Immature natural killer cell (primary cell): ENCODE measurements around the gene PHLDA2. TPM values are rescaled to one million over a fixed set of nuclear protein-coding genes. Genes with fewer than 3 reads are reported as not detected.
A peak's percentile ranks its signal among the peaks of the same experiment; 100 is the strongest.
"Not testable (repeated sequence)": the region's sequence is repeated elsewhere in the genome, so short reads cannot be mapped to it uniquely, and the experiment has no call there.

ENCODE experiments used
- DNase-seq, 3 donors: peaks; one replicate each; pipeline ENCODE4 v3.0.0; 2022; ENCODE audit warnings: mixed read lengths in 1 of 3
- H3K27ac Mint-ChIP-seq, 6 donors: one replicate each; pipeline ENCODE4 v1.8.0; 2020; ENCODE audit warnings: mixed read lengths in 6 of 6, mild to moderate bottlenecking in 5 of 6, inconsistent platforms in 4 of 6, moderate library complexity in 3 of 6
- H3K27me3 Mint-ChIP-seq, 3 donors: one replicate each; pipeline ENCODE4 v1.8.0; 2020 to 2021; ENCODE audit warnings: low read depth in 3 of 3, mild to moderate bottlenecking in 3 of 3, mixed read lengths in 3 of 3, moderate library complexity in 3 of 3, inconsistent platforms in 1 of 3
- H3K36me3 Mint-ChIP-seq, 3 donors: one replicate each; pipeline ENCODE4 v1.8.0; 2020; ENCODE audit warnings: mixed read lengths in 3 of 3, inconsistent platforms in 2 of 3, mild to moderate bottlenecking in 2 of 3
- H3K4me1 Mint-ChIP-seq, 2 donors: one replicate each; pipeline ENCODE4 v1.8.0; 2020; ENCODE audit warnings: inconsistent platforms in 2 of 2, mild to moderate bottlenecking in 2 of 2, mixed read lengths in 2 of 2, moderate library complexity in 1 of 2
- H3K4me3 Mint-ChIP-seq, 5 donors: one replicate each; pipeline ENCODE4 v1.8.0; 2020; ENCODE audit warnings: mild to moderate bottlenecking in 5 of 5, mixed read lengths in 5 of 5, inconsistent platforms in 3 of 5, moderate library complexity in 3 of 5
- H3K9me3 Mint-ChIP-seq, 6 donors: one replicate each; pipeline ENCODE4 v1.8.0; 2020; ENCODE audit warnings: mild to moderate bottlenecking in 6 of 6, mixed read lengths in 6 of 6, inconsistent platforms in 4 of 6, moderate library complexity in 3 of 6
- polyA plus RNA-seq, 3 donors: library from polyadenylated mRNA; unstranded; fragments of 300-500 nt; fragmentation: Illumina TruSeq; gene quantifications; one replicate each; pipeline ENCODE4 v1.2.3, GENCODE V29; 2021

The PHLDA2 gene
- polyA plus RNA-seq, 3 donors from 2014 or later, result 0.27 TPM; not detected in 2

DNA sequence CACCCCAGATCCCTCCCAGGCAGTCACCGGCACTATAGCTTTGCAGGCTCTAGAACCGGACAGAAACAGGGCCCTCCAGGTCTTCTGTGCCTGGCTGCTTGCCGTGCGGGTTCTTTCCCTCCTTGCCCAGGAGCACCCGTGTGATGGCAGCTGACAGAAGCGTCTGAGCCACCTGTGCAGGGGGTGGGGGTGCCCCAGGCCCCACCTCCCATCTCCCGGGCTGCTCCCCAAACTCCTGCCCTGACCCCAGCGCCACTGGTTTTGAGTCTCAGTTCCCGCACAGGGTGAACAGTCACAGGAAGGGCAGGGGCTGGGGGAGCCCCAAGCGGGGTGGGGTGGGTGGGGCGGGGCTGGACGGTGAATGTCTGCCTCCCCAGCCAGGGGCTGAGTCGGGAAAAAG is 13.2 kb upstream of the PHLDA2 start:
- peaks cover 7 to 12% (median 10%) of the 10 kb centered on the region in 3 donors for H3K36me3 Mint-ChIP-seq
- peak overlapping the region in 1 of 5 donors; percentile 24 for H3K4me3 Mint-ChIP-seq
- H3K27ac Mint-ChIP-seq, result peak overlapping the region in 1 of 6 donors; percentile 60
- peaks cover 19 to 29% (median 23%) of the 10 kb centered on the region in 3 donors for H3K27me3 Mint-ChIP-seq
- H3K9me3 Mint-ChIP-seq, result peaks cover 11 to 19% (median 18%) of the 10 kb centered on the region in 6 donors
- DNase-seq, result no peak
- H3K4me1 Mint-ChIP-seq, result peaks cover 33 to 34% of the 10 kb centered on the region in 2 donors

DNA sequence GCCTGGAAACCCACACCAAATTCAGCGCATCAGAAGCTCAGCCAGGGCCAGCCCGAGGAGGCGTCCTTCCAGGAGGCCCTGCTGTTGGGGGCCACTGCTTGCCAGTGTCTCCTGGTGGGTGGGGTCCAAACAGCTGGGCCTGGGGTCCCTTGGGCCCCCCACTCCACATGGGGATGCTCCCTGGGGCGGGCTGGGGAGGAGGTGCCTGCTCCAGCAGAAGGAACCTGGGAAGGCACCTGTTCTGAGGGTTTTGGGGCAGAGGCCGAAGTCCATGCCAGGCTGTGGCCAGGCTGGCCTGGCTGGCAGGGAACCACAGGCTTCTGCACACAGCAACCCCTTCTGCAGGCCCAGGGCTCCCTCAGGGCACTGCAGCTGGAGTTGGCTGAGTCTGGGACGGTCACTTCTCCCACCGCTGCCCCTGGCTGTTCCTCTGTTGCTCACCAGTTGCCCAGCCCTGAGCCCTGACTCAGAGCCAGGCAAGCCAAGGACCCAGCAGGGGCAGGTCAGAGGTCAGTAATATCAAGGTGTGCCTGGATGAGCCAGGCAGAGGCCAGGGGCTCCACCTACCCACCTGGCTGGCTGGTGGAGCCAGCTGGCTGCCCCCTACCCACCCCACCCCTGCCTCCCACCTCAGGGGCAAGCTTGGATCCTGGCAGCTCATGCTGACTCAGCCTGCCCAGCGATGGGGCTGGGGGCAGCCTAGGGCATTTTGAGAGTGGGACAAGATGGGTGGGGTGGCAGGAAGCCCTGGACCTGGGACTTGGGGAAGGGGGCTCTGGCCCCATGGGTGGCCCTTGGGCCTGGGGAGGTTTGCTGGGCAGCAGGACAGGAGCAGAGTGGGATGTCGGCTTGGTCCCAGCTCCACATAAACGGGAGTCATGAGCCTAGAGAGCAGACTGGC is 12.0 kb upstream of the PHLDA2 start:
- H3K27me3 Mint-ChIP-seq, result peaks cover 25 to 37% (median 33%) of the 10 kb centered on the region in 3 donors
- peak overlapping the region in 1 of 6 donors; percentile 40 for H3K27ac Mint-ChIP-seq
- no peak overlapping the region for H3K4me3 Mint-ChIP-seq
- H3K9me3 Mint-ChIP-seq, result peaks cover 14 to 25% (median 22%) of the 10 kb centered on the region in 6 donors
- H3K36me3 Mint-ChIP-seq, result peaks cover 3 to 11% (median 4%) of the 10 kb centered on the region in 3 donors
- no peak for DNase-seq
- peaks cover 28% of the 10 kb centered on the region in 2 donors for H3K4me1 Mint-ChIP-seq

DNA sequence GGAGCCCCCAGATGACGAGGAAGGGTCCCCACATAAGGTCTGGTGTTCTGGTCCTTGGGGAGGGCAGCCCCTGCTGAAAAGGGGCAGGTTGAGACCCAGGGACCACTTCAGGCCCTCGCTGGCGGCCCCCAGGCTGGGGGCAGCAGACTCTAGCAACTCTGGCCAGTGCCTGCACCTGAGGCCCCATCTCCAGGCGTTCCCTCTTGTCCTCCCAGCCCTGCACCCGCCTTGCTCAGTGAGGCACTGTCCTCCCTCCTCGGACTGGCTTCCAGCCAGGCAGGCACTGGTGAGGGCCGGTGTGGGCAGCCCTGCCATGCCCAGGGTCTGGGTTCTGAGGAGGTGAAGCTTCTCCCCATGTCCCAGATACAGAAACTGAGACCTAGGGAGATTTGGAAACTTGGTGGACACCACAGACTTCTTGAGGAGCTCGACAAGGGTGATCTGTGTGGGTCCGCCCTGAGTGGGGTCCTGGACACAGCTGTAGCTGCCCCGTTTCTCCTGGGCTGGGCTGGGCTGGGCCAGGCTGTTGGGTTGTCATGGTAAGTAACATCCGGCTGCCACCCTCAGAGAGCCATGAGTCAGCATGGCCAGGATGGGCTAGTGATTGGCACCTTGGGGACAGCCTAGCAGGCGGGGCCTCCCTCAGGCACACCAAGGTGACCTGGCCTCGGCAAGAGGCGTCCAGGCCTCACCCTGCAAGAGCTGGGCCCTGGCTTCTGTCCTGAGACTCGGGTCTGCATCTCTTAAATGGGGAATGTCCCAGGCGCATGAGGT is 11.1 kb upstream of the PHLDA2 start:
- peaks cover 0 to 9% (median 4%) of the 10 kb centered on the region in 3 donors for H3K36me3 Mint-ChIP-seq
- H3K4me3 Mint-ChIP-seq, result no peak overlapping the region
- peak overlapping the region in 5 of 6 donors; percentile 56 to 91 (median 78) for H3K27ac Mint-ChIP-seq
- H3K27me3 Mint-ChIP-seq, result peaks cover 25 to 37% (median 33%) of the 10 kb centered on the region in 3 donors
- peak; percentile 41 to 62 (median 61) for DNase-seq
- H3K4me1 Mint-ChIP-seq, result peaks cover 19% of the 10 kb centered on the region in 2 donors
- H3K9me3 Mint-ChIP-seq, result peaks cover 14 to 25% (median 22%) of the 10 kb centered on the region in 6 donors

DNA sequence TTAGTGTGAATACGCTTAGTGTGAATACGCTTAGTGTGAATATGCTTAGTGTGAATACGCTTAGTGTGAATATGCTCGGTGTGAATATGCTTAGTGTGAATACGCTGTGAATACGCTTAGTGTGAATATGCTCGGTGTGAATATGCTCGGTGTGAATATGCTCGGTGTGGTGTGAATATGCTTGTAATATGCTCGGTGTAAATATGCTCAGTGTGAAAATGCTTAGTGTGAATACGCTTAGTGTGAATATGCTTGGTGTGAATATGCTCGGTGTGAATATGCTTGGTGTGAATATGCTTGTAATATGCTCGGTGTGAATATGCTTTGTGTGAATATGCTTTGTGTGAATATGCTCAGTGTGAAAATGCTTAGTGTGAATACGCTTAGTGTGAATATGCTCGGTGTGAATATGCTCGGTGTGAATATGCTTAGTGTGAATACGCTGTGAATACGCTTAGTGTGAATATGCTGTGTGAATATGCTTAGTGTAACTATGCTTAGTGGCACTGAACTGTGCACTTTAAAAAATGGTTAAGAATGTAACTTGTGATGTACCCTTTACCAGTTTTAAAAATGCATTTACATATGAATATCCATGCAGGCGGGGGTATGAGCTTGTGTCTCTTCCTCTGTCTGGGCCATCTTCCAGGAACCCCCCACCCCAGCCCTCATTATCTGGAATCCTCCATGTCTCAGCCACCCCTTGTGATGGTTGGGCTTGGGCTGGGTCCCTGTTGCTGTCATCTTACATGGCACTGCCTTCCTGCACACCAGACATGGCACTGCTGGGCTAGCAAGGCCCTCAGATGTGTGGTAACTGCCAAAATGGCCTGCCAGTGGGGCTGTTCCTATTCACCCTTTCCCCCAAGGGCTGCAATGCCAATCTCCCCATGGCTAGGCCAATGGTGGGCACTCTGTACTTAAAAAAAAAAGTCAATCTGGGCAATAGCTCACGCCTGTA is 9.5 kb upstream of the PHLDA2 start:
- DNase-seq, H3K36me3 Mint-ChIP-seq: not testable (repeated sequence)
- H3K27ac Mint-ChIP-seq, result peak overlapping the region; percentile 23 to 91 (median 64)
- peak overlapping the region in 2 of 5 donors; percentile 24 to 46 for H3K4me3 Mint-ChIP-seq
- peaks cover 11 to 14% of the 10 kb centered on the region in 2 donors for H3K4me1 Mint-ChIP-seq
- peaks cover 27 to 36% (median 35%) of the 10 kb centered on the region in 3 donors for H3K27me3 Mint-ChIP-seq
- H3K9me3 Mint-ChIP-seq, result peaks cover 15 to 25% (median 22%) of the 10 kb centered on the region in 6 donors

DNA sequence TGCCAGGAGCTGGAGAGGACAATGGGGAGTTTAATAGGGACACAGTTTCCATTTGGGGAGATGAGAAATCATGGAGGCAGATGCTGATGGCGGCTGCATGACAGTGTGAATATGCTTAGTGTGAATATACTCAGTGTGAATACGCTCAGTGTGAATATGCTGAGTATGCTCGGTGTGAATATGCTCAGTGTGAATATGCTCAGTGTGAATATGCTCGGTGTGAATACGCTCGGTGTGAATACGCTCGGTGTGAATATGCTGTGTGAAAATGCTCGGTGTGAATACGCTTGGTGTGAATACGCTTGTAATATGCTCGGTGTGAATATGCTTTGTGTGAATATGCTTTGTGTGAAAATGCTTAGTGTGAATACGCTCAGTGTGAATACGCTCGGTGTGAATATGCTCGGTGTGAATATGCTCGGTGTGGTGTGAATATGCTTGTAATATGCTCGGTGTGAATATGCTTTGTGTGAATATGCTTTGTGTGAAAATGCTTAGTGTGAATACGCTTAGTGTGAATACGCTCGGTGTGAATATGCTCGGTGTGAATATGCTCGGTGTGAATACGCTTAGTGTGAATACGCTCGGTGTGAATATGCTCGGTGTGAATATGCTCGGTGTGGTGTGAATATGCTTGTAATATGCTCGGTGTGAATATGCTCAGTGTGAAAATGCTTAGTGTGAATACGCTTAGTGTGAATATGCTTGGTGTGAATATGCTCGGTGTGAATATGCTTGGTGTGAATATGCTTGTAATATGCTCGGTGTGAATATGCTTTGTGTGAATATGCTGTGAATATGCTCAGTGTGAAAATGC is 8.6 kb upstream of the PHLDA2 start:
- peak overlapping the region; percentile 24 to 96 (median 76) for H3K27ac Mint-ChIP-seq
- H3K4me3 Mint-ChIP-seq, result peak overlapping the region in 4 of 5 donors; percentile 7 to 79 (median 17)
- H3K27me3 Mint-ChIP-seq, result peaks cover 26 to 39% (median 35%) of the 10 kb centered on the region in 3 donors
- DNase-seq, result peak in 1 of 3 donors; percentile 19
- H3K36me3 Mint-ChIP-seq, result not testable (repeated sequence)
- H3K9me3 Mint-ChIP-seq, result peaks cover 15 to 25% (median 22%) of the 10 kb centered on the region in 6 donors
- peaks cover 11 to 16% of the 10 kb centered on the region in 2 donors for H3K4me1 Mint-ChIP-seq

DNA sequence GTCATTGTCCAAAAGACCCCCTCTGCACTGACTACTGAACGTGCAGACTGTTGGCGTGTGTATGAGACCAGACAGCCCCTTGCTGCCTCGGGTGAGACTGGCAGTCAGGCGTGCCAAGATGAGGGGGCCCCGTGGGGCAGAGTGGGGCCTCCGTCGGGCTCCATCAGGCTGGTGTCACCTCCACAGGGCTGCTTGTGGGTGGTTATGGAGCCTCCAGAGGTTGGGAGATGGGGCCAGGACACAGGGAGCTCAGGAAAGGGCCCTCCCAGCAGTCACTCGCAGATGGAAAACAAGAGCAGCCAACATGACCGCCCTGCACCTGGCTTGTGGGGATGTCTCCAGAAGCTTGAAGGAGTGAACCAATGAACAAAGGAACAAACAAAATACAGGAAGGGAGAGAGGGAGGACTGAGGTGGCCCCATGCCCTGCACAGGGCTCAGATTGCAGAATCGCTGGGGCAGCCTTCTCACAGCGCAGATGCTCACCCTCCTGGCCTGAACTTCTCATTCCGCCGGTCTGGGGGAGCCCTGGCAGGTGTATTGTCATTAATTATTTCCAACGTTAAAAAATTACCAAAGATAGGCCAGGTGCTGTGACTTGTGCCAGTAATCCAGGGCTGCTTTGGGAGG is 5.5 kb upstream of the PHLDA2 start:
- peaks cover 15 to 25% (median 22%) of the 10 kb centered on the region in 6 donors for H3K9me3 Mint-ChIP-seq
- H3K4me3 Mint-ChIP-seq, result no peak overlapping the region
- H3K27ac Mint-ChIP-seq, result peak overlapping the region in 1 of 6 donors; percentile 16
- peaks cover 18% of the 10 kb centered on the region in 2 donors for H3K4me1 Mint-ChIP-seq
- DNase-seq, result no peak
- peaks cover 0 to 9% (median 4%) of the 10 kb centered on the region in 3 donors for H3K36me3 Mint-ChIP-seq
- H3K27me3 Mint-ChIP-seq, result peaks cover 32 to 40% (median 36%) of the 10 kb centered on the region in 3 donors

DNA sequence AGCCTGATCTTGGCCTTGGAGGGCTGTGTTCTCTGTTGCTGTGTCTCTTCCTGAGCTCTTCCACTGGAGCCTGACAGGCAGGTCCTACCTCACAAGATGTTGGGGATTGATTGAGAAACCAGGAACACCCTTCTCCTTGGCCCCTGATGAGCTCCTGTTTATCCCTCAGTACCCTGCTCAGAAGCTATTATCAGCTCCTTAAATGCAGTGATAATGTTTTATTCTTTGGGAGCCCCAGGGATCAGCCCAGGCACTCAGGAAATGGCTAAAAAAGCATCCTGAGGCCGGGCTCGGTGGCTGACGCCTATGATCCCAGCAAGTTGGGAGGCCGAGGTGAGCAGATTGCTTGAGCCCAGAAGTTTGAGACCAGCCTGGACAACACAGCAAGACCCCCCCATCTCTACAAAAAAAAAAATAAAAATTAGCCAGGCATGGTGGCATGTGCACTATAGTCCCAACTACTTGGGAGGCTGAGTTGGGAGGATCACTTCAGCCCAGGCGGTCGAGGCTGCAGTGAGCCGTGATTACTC is 4.9 kb upstream of the PHLDA2 start:
- H3K27me3 Mint-ChIP-seq, result peaks cover 30 to 37% (median 31%) of the 10 kb centered on the region in 3 donors
- peak overlapping the region in 1 of 5 donors; percentile 16 for H3K4me3 Mint-ChIP-seq
- peaks cover 15 to 17% of the 10 kb centered on the region in 2 donors for H3K4me1 Mint-ChIP-seq
- peaks cover 13 to 23% (median 20%) of the 10 kb centered on the region in 6 donors for H3K9me3 Mint-ChIP-seq
- no peak for DNase-seq
- H3K36me3 Mint-ChIP-seq, result peaks cover 0 to 9% (median 4%) of the 10 kb centered on the region in 3 donors
- peak overlapping the region in 2 of 6 donors; percentile 29 to 40 for H3K27ac Mint-ChIP-seq

DNA sequence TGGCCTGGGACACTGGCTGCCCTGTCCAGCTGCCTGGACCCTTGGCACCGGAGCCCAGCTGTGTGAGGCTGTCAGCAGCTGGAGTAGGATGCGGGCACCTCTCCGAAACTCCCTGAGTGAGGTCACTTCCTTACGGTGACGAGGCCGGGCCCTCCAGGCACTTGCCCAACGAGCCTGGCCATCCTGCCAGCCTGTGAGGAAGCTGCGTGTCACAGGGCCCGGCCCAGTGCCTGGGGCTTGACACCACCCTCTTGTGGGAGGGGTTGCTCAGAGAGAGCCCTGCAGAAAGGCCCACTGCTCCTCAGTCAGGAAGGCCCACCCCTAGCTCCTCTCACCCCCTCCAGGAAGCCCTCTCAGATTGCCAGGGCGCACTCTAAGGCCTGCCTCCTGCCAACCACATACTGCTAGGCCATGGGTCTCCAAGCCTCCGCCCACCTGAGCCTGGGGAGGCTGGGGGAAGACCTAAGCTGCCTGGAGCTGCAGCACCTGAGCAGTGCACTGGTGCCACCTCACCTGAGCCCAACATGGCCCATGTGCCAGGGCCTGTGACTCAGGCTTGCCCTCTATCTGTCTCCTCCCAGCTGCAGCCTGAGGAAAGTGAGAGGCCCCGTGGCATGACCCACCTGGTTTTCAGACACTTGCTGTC is 4.3 kb upstream of the PHLDA2 start:
- Mint-ChIP-seq H3K27me3 (peaks cover 24 to 33% (median 28%) of the 10 kb centered on the region in 3 donors), H3K4me1 (peaks cover 16 to 17% of the 10 kb centered on the region in 2 donors), H3K27ac (peak overlapping the region in 2 of 6 donors; percentile 29 to 50), H3K9me3 (peaks cover 8 to 17% (median 14%) of the 10 kb centered on the region in 6 donors), H3K4me3 (no peak overlapping the region), H3K36me3 (peaks cover 0 to 6% (median 4%) of the 10 kb centered on the region in 3 donors)
- peak; percentile 42 to 61 (median 44) for DNase-seq

DNA sequence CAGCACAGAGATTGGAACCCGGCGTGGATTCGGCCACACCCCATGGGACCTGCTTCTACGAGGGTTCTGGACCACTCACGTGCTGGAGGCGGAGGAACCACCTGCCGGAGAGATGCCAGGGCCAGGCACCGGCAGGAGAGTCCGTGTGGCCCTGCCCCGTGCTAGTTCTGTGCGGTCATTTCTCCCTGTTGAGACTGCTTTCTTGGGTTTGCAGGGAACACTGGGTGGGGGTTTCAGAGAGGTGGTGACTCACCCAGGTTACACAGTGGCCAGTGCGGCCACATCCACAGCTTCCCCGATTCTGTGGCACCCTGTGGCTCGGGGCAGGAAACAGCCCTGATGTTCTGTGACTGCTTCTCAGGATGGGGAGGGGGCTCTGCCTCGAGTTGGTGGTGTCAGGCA is 3.6 kb upstream of the PHLDA2 start:
- no peak for DNase-seq
- no peak overlapping the region for H3K4me3 Mint-ChIP-seq
- H3K27ac Mint-ChIP-seq, result peak overlapping the region in 1 of 6 donors; percentile 50
- H3K9me3 Mint-ChIP-seq, result peaks cover 6 to 11% (median 9%) of the 10 kb centered on the region in 6 donors
- peaks cover 0 to 5% (median 4%) of the 10 kb centered on the region in 3 donors for H3K36me3 Mint-ChIP-seq
- H3K4me1 Mint-ChIP-seq, result peaks cover 22 to 23% of the 10 kb centered on the region in 2 donors
- H3K27me3 Mint-ChIP-seq, result peaks cover 21 to 33% (median 23%) of the 10 kb centered on the region in 3 donors

DNA sequence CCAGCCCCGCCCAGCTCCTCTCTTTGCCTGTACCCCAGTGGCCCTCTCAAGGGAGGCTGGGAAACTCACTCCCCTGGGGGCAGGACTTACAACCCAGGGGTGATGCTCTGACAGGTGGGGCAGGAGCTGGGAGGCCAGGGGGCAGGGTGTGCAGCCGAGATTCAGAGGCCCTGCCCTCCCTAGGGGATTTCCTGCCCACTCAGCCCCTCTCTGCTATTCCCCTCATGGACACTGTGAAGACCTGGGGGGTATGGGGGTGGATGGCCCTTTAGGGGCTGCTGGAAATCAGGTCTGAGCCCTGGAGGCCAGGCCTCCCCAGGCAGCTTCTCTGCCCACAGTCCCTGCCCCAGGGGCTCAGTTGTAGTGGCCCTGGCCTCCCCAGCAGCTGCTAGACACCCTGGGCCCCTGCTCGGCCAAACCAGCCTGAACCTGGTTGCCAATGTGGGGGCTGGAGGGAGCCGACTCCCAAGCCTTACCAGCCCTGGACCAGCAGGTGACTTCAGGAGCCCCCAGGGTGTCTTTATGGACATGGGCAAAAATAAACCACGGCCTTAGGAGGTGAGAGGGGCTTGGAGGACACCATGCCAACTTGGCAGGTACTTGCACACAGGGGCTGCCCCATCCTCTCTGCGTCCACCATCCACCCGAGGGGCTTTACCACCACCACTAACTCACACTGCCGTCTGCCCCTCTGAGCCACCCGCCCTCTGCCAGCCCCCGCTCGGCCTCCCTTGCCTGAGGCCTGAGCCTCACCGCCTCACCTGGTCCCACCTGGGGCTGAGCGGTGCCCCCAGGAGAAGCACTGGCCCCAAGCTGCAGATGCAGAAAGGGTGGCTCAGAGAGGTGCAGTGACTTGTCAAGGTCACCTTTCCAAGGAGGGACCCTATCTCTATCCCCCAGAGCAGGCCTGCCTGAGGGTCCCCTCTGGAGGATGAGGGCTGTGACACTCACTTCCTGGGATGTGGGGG is 2.8 kb upstream of the PHLDA2 start:
- Mint-ChIP-seq H3K36me3 (no peaks in the 10 kb centered on the region), H3K9me3 (peaks cover 0 to 3% (median 2%) of the 10 kb centered on the region in 6 donors), H3K4me3 (no peak overlapping the region), H3K27me3 (peaks cover 13 to 30% (median 15%) of the 10 kb centered on the region in 3 donors), H3K4me1 (peaks cover 22 to 24% of the 10 kb centered on the region in 2 donors), H3K27ac (peak overlapping the region in 2 of 6 donors; percentile 19 to 50)
- no peak for DNase-seq
